ENCODE measurements around the gene LIMD2.

The LIMD2 gene

DNA sequence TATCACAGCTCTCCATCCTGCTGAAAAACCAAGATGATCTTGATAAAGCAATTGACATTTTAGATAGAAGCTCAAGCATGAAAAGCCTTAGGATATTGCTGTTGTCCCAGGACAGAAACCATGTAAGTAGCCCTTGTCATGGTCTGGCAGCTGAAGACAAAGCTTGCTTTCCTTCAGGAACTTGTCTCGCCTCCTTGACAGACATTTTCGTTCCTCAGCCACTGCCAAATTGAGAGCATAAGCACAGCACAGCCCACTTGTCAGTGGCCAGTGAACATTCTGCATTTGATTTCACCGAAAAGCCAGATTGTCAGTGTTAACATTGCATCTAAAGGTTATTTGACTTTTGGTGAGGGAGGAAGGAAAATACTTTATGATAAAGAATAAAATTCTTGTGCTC lies 42.1 kb downstream of the LIMD2 start:
- TF ChIP-seq, protein P1, sequence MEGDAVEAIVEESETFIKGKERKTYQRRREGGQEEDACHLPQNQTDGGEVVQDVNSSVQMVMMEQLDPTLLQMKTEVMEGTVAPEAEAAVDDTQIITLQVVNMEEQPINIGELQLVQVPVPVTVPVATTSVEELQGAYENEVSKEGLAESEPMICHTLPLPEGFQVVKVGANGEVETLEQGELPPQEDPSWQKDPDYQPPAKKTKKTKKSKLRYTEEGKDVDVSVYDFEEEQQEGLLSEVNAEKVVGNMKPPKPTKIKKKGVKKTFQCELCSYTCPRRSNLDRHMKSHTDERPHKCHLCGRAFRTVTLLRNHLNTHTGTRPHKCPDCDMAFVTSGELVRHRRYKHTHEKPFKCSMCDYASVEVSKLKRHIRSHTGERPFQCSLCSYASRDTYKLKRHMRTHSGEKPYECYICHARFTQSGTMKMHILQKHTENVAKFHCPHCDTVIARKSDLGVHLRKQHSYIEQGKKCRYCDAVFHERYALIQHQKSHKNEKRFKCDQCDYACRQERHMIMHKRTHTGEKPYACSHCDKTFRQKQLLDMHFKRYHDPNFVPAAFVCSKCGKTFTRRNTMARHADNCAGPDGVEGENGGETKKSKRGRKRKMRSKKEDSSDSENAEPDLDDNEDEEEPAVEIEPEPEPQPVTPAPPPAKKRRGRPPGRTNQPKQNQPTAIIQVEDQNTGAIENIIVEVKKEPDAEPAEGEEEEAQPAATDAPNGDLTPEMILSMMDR (IDR thresholded peaks at IDR 0.05; ENCODE audit: low read length, missing control alignments): no peak
- no peak for DNase-seq (ENCODE audit: low read depth)
- H3K4me3 ChIP-seq (replicated peaks; ENCODE audit: low read depth, low read length): no peak overlapping the region

DNA sequence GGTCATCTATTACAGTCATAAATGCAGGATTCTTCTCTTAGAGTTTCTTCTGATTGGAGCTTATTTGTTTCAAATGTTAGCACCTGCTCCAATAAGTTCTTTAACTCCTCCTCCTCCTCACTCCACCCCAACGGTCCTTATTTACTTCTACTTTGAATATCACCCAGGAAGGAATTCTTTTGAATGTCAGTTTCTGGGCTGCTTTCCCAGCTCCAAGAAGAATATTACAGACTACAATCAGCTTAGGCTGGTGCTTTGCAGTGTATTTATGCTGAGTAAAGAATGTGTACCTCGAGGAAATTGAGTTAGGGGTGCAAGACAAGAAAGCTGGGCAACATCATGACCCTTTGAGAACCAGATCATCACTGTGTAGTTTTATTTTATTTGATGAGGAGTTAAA lies 46.9 kb downstream of the LIMD2 start:
- TF ChIP-seq, protein P1 (IDR thresholded peaks at IDR 0.05; ENCODE audit: low read length, missing control alignments): no peak
- no peak overlapping the region for H3K4me3 ChIP-seq (replicated peaks; ENCODE audit: low read depth, low read length)
- DNase-seq (ENCODE audit: low read depth): peak; percentile 15

DNA sequence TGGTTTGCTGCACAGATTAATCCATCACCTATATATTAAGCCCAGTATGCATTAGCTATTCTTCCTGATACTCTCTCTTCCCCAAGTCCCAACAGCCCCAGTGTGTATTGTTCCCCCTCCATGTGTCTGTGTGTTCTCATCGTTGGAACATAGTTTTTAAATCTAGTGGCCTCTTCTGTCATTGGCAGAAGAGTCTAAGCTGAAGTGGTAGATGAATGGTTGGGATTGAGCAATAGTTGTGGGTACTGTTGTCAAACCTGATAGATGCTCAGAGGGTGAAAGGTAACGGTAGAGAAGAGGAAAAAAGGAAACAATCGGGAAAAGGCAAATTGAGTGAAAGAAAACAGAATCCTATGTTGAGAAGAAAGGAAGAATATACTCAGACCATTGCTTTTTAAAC lies 47.8 kb downstream of the LIMD2 start:
- H3K4me3 ChIP-seq (replicated peaks; ENCODE audit: low read depth, low read length): no peak overlapping the region
- DNase-seq (ENCODE audit: low read depth): no peak
- TF ChIP-seq, protein P1 (IDR thresholded peaks at IDR 0.05; ENCODE audit: low read length, missing control alignments): no peak

DNA sequence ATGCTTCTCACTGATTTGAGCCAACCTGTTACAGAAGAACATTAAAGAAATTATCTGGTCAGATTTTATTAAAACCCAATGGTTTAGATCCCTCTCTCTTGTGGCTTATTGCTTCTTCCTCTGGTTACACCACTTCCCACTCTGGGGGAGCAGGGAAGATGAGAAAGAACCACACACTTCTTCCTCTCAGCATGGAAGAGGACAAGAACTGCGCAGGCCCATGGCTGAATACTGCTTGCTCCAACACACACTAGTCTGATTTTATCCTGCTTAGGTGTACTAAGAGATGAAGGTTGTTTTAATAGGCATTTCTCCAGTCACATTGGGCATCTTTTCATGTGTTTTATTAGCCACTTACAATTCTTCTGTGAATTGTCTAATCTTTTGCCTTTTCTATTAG lies 50.1 kb downstream of the LIMD2 start:
- DNase-seq (ENCODE audit: low read depth): no peak
- TF ChIP-seq, protein P1 (IDR thresholded peaks at IDR 0.05; ENCODE audit: low read length, missing control alignments): no peak
- no peak overlapping the region for H3K4me3 ChIP-seq (replicated peaks; ENCODE audit: low read depth, low read length)

DNA sequence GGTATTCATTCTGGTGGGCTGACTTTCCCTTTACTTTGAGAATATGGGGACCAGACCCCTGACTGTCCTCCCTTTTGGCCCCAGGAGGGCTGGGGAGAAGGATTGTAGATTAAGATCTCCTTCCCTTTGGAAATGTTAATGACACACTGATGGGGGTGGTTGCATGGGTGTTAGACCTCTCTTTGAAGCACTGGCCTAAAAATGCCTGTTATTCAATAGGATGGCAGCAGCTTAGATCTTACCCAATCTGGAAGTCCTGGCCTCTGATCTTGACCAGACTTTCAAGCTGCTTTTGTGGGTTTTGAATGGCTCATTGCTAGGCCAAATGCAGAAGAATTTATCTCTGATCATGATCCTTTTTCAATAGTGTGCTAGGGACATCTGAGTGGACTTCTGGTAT lies 52.0 kb downstream of the LIMD2 start:
- TF ChIP-seq, protein P1 (IDR thresholded peaks at IDR 0.05; ENCODE audit: low read length, missing control alignments): no peak
- no peak overlapping the region for H3K4me3 ChIP-seq (replicated peaks; ENCODE audit: low read depth, low read length)
- DNase-seq (ENCODE audit: low read depth): no peak

DNA sequence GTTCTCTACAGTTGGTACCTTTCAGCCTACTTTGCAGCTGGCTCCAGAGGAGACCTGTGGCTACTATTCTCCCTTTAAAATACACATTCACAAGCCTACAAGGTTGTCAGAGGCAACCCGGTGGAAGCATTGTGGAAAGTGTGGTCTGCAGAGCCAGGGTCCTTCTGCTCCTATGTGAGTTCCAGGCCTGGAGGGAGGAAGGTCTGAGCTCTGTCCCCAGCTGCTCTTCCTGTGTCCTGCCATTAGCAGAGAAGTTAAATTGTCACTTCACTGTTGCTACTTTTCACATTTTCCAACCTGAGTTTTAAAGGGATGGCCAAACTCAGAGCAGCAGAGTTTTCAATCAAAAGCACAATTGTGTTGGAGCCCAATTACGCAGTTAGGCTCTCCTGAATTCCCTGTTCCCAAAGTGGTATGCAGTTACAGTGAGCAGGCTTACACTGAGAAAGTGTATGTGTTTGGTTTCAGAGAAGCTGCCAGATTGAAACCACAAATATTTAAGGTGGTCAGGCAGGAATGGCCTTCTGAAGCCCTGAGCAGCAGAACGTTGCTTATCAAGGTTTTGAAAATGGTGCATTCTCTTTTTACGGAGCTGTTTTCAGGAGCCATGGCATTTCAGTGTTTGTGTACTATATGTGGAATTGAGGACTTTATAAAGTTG lies 52.7 kb downstream of the LIMD2 start:
- peak; percentile 55 for DNase-seq (ENCODE audit: low read depth)
- TF ChIP-seq, protein P1 (IDR thresholded peaks at IDR 0.05; ENCODE audit: low read length, missing control alignments): no peak

DNA sequence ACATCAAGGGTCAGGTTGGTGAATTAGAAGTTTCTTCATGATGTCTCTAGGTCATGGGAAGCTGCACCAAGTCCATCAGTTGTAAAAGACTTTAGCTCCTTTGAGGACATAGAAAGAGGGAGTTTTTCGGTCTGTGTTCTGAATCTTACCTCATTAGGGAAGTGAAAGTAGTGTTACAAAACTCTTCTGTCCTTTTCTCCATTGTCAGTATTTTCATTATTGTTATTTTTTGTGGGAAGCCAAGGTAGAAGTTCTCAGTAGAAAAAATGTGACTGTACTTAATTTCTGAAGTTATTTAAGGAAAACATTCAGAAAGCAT lies 53.5 kb downstream of the LIMD2 start:
- no peak overlapping the region for H3K4me3 ChIP-seq (replicated peaks; ENCODE audit: low read depth, low read length)
- DNase-seq (ENCODE audit: low read depth): no peak
- TF ChIP-seq, protein P1 (IDR thresholded peaks at IDR 0.05; ENCODE audit: low read length, missing control alignments): no peak

More for the DNA sequence above, 52.7 kb downstream of the LIMD2 start:
- no peak overlapping the region for H3K4me3 ChIP-seq (replicated peaks; ENCODE audit: low read depth, low read length)
